GM12872 (cell line): ENCODE results near the gene APBA2.

Experiments
- TF ChIP-seq, protein P1 (sequence below): IDR thresholded peaks from 3 replicates; pipeline ENCODE4 v1.5.1; 2011; ENCODE audit warnings: low read depth, mild to moderate bottlenecking, low read length, moderate library complexity; ENCODE audit not compliant: insufficient read depth

Gene APBA2

DNA sequence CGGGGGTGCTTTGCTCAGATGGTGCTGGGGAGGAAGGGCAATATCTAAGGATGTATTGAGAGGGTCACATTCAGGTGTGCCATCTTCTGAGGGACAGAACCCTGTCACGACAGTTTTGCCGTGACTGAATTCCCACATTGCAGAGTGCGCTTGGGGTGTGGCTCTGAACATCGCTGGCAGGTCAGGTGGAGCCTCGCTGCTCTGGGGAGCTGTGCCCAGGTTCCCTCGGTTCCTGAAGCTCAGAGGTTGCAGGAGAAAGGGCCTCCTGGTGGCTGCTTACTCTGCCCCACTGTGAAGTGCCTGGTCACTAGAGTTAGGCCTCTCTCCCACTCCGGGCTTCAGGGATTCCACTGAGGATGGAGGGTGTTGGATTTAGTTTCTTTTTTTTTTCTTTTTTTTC lies 51.5 kb downstream of the APBA2 start:
- TF ChIP-seq, protein P1, sequence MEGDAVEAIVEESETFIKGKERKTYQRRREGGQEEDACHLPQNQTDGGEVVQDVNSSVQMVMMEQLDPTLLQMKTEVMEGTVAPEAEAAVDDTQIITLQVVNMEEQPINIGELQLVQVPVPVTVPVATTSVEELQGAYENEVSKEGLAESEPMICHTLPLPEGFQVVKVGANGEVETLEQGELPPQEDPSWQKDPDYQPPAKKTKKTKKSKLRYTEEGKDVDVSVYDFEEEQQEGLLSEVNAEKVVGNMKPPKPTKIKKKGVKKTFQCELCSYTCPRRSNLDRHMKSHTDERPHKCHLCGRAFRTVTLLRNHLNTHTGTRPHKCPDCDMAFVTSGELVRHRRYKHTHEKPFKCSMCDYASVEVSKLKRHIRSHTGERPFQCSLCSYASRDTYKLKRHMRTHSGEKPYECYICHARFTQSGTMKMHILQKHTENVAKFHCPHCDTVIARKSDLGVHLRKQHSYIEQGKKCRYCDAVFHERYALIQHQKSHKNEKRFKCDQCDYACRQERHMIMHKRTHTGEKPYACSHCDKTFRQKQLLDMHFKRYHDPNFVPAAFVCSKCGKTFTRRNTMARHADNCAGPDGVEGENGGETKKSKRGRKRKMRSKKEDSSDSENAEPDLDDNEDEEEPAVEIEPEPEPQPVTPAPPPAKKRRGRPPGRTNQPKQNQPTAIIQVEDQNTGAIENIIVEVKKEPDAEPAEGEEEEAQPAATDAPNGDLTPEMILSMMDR = no peak

- TF ChIP-seq, protein P1 = no peak
These were observed 56.3 kb downstream of the APBA2 start for GRCh38 chr15:28942046-28942445.

DNA sequence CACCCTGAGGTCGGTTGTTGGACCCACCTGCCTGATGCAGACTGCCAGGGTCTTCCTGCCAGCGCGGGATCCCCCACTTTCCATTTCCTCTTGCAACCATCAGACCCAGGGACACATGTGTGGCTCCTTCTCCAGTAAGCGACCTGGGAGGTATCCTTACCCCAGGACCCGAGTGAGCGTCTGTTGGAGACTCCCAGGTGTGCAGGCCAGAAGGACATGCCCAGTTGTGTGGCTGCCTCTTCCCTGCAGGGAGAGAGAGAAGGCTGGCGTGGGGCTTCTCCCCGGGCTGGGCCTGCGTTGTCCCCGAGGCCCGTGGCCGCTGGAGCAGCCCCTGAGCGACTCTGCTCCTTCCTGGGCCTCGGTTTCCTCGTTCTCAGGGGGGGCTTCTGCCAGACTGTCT lies 56.8 kb downstream of the APBA2 start:
- TF ChIP-seq, protein P1 = no peak

DNA sequence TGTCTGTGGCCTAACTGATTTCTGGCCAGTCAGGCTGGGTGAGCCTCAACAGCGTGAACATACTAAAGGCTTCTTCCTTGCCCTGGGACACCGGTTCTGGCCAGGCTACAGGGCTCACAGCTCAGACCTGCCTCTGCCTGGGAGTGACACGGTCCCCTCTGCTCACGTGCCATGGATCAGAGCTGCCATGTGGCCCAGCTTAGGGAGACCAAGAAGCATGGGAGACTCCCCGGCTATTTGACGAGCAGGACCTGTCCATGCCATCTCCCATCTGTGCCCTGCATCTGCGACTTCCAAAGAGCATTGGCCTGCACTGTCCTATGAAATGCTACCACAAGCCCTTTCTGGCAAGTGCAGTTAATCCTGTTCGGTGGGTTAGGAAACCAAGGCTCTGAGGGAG lies 57.4 kb downstream of the APBA2 start:
- TF ChIP-seq, protein P1 = no peak

GRCh38 chr15:28943611-28944230 lies 57.9 kb downstream of the APBA2 start:
- TF ChIP-seq, protein P1 = no peak

- TF ChIP-seq, protein P1 = no peak
These were observed 58.5 kb downstream of the APBA2 start for GRCh38 chr15:28944286-28944685.

- TF ChIP-seq, protein P1 = no peak
These were observed 59.0 kb downstream of the APBA2 start for GRCh38 chr15:28944696-28945300.
